Measurements from ENCODE around the gene KLHL12. TPM values are rescaled to one million over a fixed set of nuclear protein-coding genes. Genes with fewer than 3 reads are reported as not detected.

Gene KLHL12
- total and polyA plus RNA-seq, 4 donors = 12.4 to 25.6 (median 22.5) TPM

DNA sequence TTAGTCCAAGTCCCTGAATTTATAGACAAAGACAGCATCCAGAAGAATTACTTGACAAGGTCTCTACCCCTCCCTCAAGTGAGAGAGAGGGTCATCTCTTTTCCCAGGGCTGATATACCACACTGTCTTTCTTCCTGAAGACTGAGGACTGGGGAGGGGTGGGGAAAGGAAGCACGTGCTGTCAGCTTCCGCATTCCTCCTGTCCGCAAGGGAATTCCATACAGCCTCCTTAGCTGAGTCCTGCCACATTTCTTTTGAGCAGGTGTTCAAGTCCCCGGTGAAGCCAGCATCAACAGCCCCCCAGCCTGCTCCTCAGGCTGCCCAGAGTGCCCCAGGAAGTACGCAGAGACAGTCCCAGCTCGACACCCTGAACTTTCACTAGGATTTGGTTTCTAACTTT is 82.1 kb downstream of the KLHL12 start:
- Histone ChIP-seq H3K36me3 (ENCODE audit: control insufficient read depth in 4 of 4, insufficient read depth in 4 of 4, low read length in 4 of 4) (no peaks in the 10 kb centered on the region), H3K27me3 (ENCODE audit: control insufficient read depth in 3 of 3, insufficient read depth in 3 of 3, low read length in 2 of 3) (no peaks in the 10 kb centered on the region), H3K9me3 (ENCODE audit: control insufficient read depth in 4 of 4, insufficient read depth in 3 of 4, low read length in 3 of 4) (no peaks in the 10 kb centered on the region), H3K9ac (ENCODE audit: insufficient read depth in 1 of 2, low read length in 2 of 2) (no peak overlapping the region), H3K27ac (ENCODE audit: low read depth in 1 of 2, low read length in 1 of 2) (no peak overlapping the region), H3K4me3 (no peak overlapping the region), H3K4me1 (ENCODE audit: control insufficient read depth in 5 of 5, insufficient read depth in 5 of 5, low read length in 5 of 5) (no peaks in the 10 kb centered on the region)
- ATAC-seq (ENCODE audit: insufficient read depth, low FRiP score) (no peak), DNase-seq (no peak)
- WGBS, 2 donors = 64 to 77% methylated on average over 6 of the region's 6 CpGs
- no peak for TF ChIP-seq CTCF (IDR thresholded peaks at IDR 0.05; ENCODE audit: control extremely low read depth, extremely low read depth)

DNA sequence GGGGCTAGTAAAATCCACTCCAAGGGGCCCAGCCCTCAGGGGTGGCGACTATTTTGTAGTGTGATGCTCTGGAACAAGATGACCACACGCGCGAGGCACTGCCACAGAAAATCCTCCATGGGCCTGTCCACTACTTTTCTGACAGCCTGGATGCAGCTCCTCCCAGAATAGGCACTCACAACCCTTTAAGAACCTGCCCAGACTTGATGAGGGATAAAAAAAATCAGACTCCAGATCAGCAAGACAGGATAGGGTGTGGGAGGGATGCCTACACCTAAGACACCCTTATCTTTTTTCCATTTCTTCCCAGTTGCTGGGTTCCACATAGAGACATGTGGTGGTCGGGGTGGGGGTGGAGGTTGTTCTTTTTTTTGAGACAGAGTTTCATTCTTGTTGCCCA is 82.8 kb downstream of the KLHL12 start:
- ATAC-seq (ENCODE audit: insufficient read depth, low FRiP score) (no peak), DNase-seq (no peak)
- Histone ChIP-seq H3K4me1 (ENCODE audit: control insufficient read depth in 5 of 5, insufficient read depth in 5 of 5, low read length in 5 of 5) (no peaks in the 10 kb centered on the region), H3K27ac (ENCODE audit: low read depth in 1 of 2, low read length in 1 of 2) (no peak overlapping the region), H3K36me3 (ENCODE audit: control insufficient read depth in 4 of 4, insufficient read depth in 4 of 4, low read length in 4 of 4) (no peaks in the 10 kb centered on the region), H3K27me3 (ENCODE audit: control insufficient read depth in 3 of 3, insufficient read depth in 3 of 3, low read length in 2 of 3) (no peaks in the 10 kb centered on the region), H3K9ac (ENCODE audit: insufficient read depth in 1 of 2, low read length in 2 of 2) (no peak overlapping the region), H3K9me3 (ENCODE audit: control insufficient read depth in 4 of 4, insufficient read depth in 3 of 4, low read length in 3 of 4) (no peaks in the 10 kb centered on the region), H3K4me3 (no peak overlapping the region)
- no peak for TF ChIP-seq CTCF (IDR thresholded peaks at IDR 0.05; ENCODE audit: control extremely low read depth, extremely low read depth)
- 91 to 98% methylated on average over 5 of the region's 5 CpGs for WGBS, 2 donors

- Histone ChIP-seq H3K36me3 (ENCODE audit: control insufficient read depth in 4 of 4, insufficient read depth in 4 of 4, low read length in 4 of 4) (no peaks in the 10 kb centered on the region), H3K4me1 (ENCODE audit: control insufficient read depth in 5 of 5, insufficient read depth in 5 of 5, low read length in 5 of 5) (no peaks in the 10 kb centered on the region), H3K27ac (ENCODE audit: low read depth in 1 of 2, low read length in 1 of 2) (no peak overlapping the region), H3K27me3 (ENCODE audit: control insufficient read depth in 3 of 3, insufficient read depth in 3 of 3, low read length in 2 of 3) (no peaks in the 10 kb centered on the region), H3K9ac (ENCODE audit: insufficient read depth in 1 of 2, low read length in 2 of 2) (no peak overlapping the region), H3K4me3 (no peak overlapping the region), H3K9me3 (ENCODE audit: control insufficient read depth in 4 of 4, insufficient read depth in 3 of 4, low read length in 3 of 4) (no peaks in the 10 kb centered on the region)
- TF ChIP-seq CTCF (IDR thresholded peaks at IDR 0.05; ENCODE audit: control extremely low read depth, extremely low read depth) = no peak
- DNase-seq (no peak), ATAC-seq (ENCODE audit: insufficient read depth, low FRiP score) (no peak)
- 83 to 93% methylated on average over 11 of the region's 11 CpGs for WGBS, 2 donors
Measured at GRCh38 chr1:202843081-202843480, 84.0 kb downstream of the KLHL12 start.

Small RNAs within 50 kb of the gene (small RNA-seq; reads per million reads assigned to genes)
- not detected for gene RF00019 (ENCODE audit: low replicate concordance)

Other genes starting within 250 kb of the KLHL12 start
- gene SYT2, start 216.8 kb downstream of the KLHL12 start, total RNA-seq = under 1 TPM; 0.03 to 0.23 TPM
- gene SYT2, start 216.8 kb downstream of the KLHL12 start, polyA plus RNA-seq = under 1 TPM; 0.01 to 0.02 TPM
- gene KDM5B, start 118.8 kb downstream of the KLHL12 start, total RNA-seq = 100 to 1,000 TPM in 1 of 2 donors, 10 to 100 TPM in 1; 51.1 to 247 TPM
- gene KDM5B, start 118.8 kb downstream of the KLHL12 start, polyA plus RNA-seq = 10 to 100 TPM; 11.2 to 12.1 TPM
- 1 to 10 TPM in 1 of 2 donors, not detected in 1; 1.3 TPM for gene PCAT6, start 116.3 kb downstream of the KLHL12 start, total RNA-seq
- 1 to 10 TPM in 1 of 2 donors, under 1 TPM in 1; 0.84 to 1.8 TPM for gene PCAT6, start 116.3 kb downstream of the KLHL12 start, polyA plus RNA-seq
- 10 to 100 TPM in 1 of 2 donors, 1 to 10 TPM in 1; 6.2 to 10.3 TPM for gene RABIF, start 38.1 kb downstream of the KLHL12 start, total RNA-seq
- gene RABIF, start 38.1 kb downstream of the KLHL12 start, polyA plus RNA-seq = 1 to 10 TPM; 7.6 to 8.8 TPM
- 100 to 1,000 TPM in 1 of 2 donors, 10 to 100 TPM in 1; 96.5 to 119 TPM for gene ADIPOR1, start 31.1 kb upstream of the KLHL12 start, total RNA-seq
- gene ADIPOR1, start 31.1 kb upstream of the KLHL12 start, polyA plus RNA-seq = 100 to 1,000 TPM in 1 of 2 donors, 10 to 100 TPM in 1; 95.2 to 125 TPM
- gene CYB5R1, start 40.0 kb upstream of the KLHL12 start, total RNA-seq = 10 to 100 TPM; 47.3 to 77.9 TPM
- 10 to 100 TPM; 45.9 to 67.5 TPM for gene CYB5R1, start 40.0 kb upstream of the KLHL12 start, polyA plus RNA-seq
- 10 to 100 TPM; 55.5 to 63.9 TPM for gene TMEM183A, start 80.1 kb upstream of the KLHL12 start, total RNA-seq
- gene TMEM183A, start 80.1 kb upstream of the KLHL12 start, polyA plus RNA-seq = 10 to 100 TPM; 29.4 to 47.9 TPM
- 1 to 10 TPM; 1.3 to 5.1 TPM for gene PPFIA4, start 99.3 kb upstream of the KLHL12 start, total RNA-seq
- under 1 TPM; 0.30 to 0.64 TPM for gene PPFIA4, start 99.3 kb upstream of the KLHL12 start, polyA plus RNA-seq
- not detected for gene MYOG, start 158.8 kb upstream of the KLHL12 start, total RNA-seq
- not detected for gene MYOG, start 158.8 kb upstream of the KLHL12 start, polyA plus RNA-seq
- gene ADORA1, start 200.5 kb upstream of the KLHL12 start, total RNA-seq = 1 to 10 TPM in 1 of 2 donors, under 1 TPM in 1; 0.57 to 2.3 TPM
- gene ADORA1, start 200.5 kb upstream of the KLHL12 start, polyA plus RNA-seq = under 1 TPM; 0.77 to 0.81 TPM
- not detected for gene MYBPH, start 248.6 kb upstream of the KLHL12 start, total RNA-seq
- under 1 TPM; 0.16 to 0.41 TPM for gene MYBPH, start 248.6 kb upstream of the KLHL12 start, polyA plus RNA-seq